Astrocyte (in vitro differentiated cells and primary cell): ENCODE measurements around the gene BATF3.

Source experiments
- CTCF ChIP-seq: IDR thresholded peaks from 2 replicates; pipeline ENCODE4 v1.5.1; 2011; ENCODE audit warnings: low read depth, mild to moderate bottlenecking, inconsistent platforms, low read length, moderate library complexity; ENCODE audit not compliant: insufficient read depth
- EZH2 ChIP-seq: IDR thresholded peaks from 2 replicates; pipeline ENCODE4 v1.6.1; 2012; ENCODE audit warnings: mild to moderate bottlenecking, low read length, inconsistent platforms; ENCODE audit not compliant: insufficient read depth

- TF ChIP-seq CTCF (no peak), EZH2 (no peak)
These were observed 51.2 kb downstream of the BATF3 start for GRCh38 chr1:212648431-212648830.
